Stimulated activated CD4-positive, alpha-beta T cell treated with anti-CD3 and anti-CD28 coated beads, Interleukin-15, amount 100 ng/mL, for 24 hours (primary cell): Measurements from ENCODE around the gene PTTG1IP.

ENCODE experiments used
- DNase-seq: peaks from one replicate; pipeline ENCODE4 v3.0.0-alpha.2; 2020

Gene PTTG1IP

GRCh38 chr21:44799646-44800045 is 73.8 kb downstream of the PTTG1IP start:
- no peak for DNase-seq
